Spleen (tissue), 7 donors: ENCODE data around the gene GMEB1.

Experiments
- CTCF ChIP-seq, 11 experiments: fragments of 200-600 bp in 7 of 11; fragments of 450-650 bp in 4 of 11; sonication (generic) in 4 of 11; IDR thresholded peaks in 8 of 11; conservative IDR thresholded peaks in 3 of 11; 1 replicate in 7 of 11; 2 replicates in 4 of 11; pipeline versions ENCODE4 v1.4.0 to v1.8.0; 2016 to 2021; ENCODE audit warnings: antibody characterized with exemption in 11 of 11, inconsistent platforms in 4 of 11, mild to moderate bottlenecking in 1 of 11
- POLR2A ChIP-seq, 3 donors: fragments of 450-650 bp; IDR thresholded peaks; one replicate each; pipeline ENCODE4 v1.5.1; 2017; ENCODE audit warnings: antibody characterized with exemption in 3 of 3, mild to moderate bottlenecking in 1 of 3
- donor health status: DM: no; HTN: no; CAD: no; lungs with moderate emphysema.
- donor health status: DM: no; HTN: no; CAD: no.
- donor health status: DM: no; HTN: no; CAD: no.

GRCh38 chr1:28663871-28664470, 4.6 kb upstream of the GMEB1 start:
- TF ChIP-seq POLR2A (IDR thresholded peaks at IDR 0.05) (no peak), CTCF (IDR thresholded peaks at IDR 0.05 in 8 of 11, conservative IDR thresholded peaks at IDR 0.05 in 3 of 11) (no peak)
